Transverse colon (tissue), 4 donors: ENCODE results near the gene CD96. TPM values are rescaled to one million over a fixed set of nuclear protein-coding genes. Genes with fewer than 3 reads are reported as not detected.

Experiments used
- DNase-seq: peaks from one replicate; pipeline ENCODE4 v3.0.0-alpha.2; 2019
- H3K27ac ChIP-seq, 4 donors: fragments of 200-600 bp; sonication (generic); 2 replicates each; pipeline ENCODE4 v1.5.1; 2016 to 2018; ENCODE audit warnings: inconsistent platforms in 4 of 4
- H3K27me3 ChIP-seq: fragments of 200-600 bp; sonication (generic); 2 replicates; pipeline ENCODE4 v1.5.1; 2017; ENCODE audit warnings: inconsistent platforms
- H3K36me3 ChIP-seq, 4 donors: fragments of 200-600 bp; sonication (generic); 2 replicates each; pipeline ENCODE4 v1.5.1; 2017 to 2019; ENCODE audit warnings: inconsistent platforms in 4 of 4
- H3K4me1 ChIP-seq, 4 donors: fragments of 200-600 bp; sonication (generic); 2 replicates each; pipeline ENCODE4 v1.5.1; 2017 to 2020; ENCODE audit warnings: inconsistent platforms in 4 of 4
- H3K4me3 ChIP-seq, 4 donors: fragments of 200-600 bp; sonication (generic); 1 replicate in 1 of 4; 2 replicates in 3 of 4; pipeline versions ENCODE4 v1.5.1 to v1.6.1; 2017 to 2019; ENCODE audit warnings: inconsistent platforms in 4 of 4
- H3K9me3 ChIP-seq, 2 donors: fragments of 200-600 bp; sonication (generic); 2 replicates each; pipeline ENCODE4 v1.5.1; 2017 to 2019; ENCODE audit warnings: inconsistent platforms in 2 of 2
- CTCF ChIP-seq, 5 experiments: fragments of 200-600 bp in 3 of 5; fragments of 450-650 bp in 2 of 5; sonication (generic) in 3 of 5; IDR thresholded peaks; 1 replicate in 2 of 5; 2 replicates in 3 of 5; pipeline ENCODE4 v1.5.1; 2016 to 2017; ENCODE audit warnings: antibody characterized with exemption in 5 of 5, inconsistent platforms in 3 of 5, mild to moderate bottlenecking in 2 of 5, moderate library complexity in 1 of 5
- EP300 ChIP-seq: sonication (generic); formaldehyde crosslinking; IDR thresholded peaks from one replicate; pipeline ENCODE4 v1.6.1; 2017; ENCODE audit warnings: antibody characterized with exemption, low read depth
- POLR2A ChIP-seq: fragments of 450-650 bp; IDR thresholded peaks from one replicate; pipeline ENCODE4 v1.6.1; 2016; ENCODE audit warnings: antibody characterized with exemption, mild to moderate bottlenecking, moderate library complexity
- POLR2AphosphoS5 ChIP-seq, 3 donors: sonication (generic); formaldehyde crosslinking; IDR thresholded peaks; one replicate each; pipeline ENCODE4 v1.6.1; 2016; ENCODE audit warnings: antibody characterized with exemption in 3 of 3
- WGBS, 2 donors: methylation state at CpG; one replicate each; pipeline ENCODE4 v1.1.5; 2018; ENCODE audit warnings: low coverage in 1 of 2; 5-methylcytosine and 5-hydroxymethylcytosine counted together
- in situ Hi-C, 4 donors: fragments of 200-750 bp; cut with MboI; loops; one replicate each; pipeline versions ENCODE4 v1.15.0 to v1.15.1; 2017; ENCODE audit warnings: low sequenced_read_pairs in 3 of 4, low pct_ligation_motif_present in 1 of 4, low pct_unique_long_range_greater_than_20kb in 1 of 4
- intact Hi-C: fragments of 100-400 bp; cut with DNase I; formaldehyde crosslinking; loops from one replicate; pipeline ENCODE4 v1.15.1; 2023; ENCODE audit warnings: low total_unique reads
- total RNA-seq, 4 donors: library from RNA; depleted of rRNA; stranded (reverse); fragments of >200 nt; gene quantifications; one replicate each; pipeline ENCODE4 v1.1.0, GENCODE V29; 2016

CD96 gene
- total RNA-seq, 4 donors from 2014 or later, result 5.5 to 24.3 (median 13.0) TPM

DNA sequence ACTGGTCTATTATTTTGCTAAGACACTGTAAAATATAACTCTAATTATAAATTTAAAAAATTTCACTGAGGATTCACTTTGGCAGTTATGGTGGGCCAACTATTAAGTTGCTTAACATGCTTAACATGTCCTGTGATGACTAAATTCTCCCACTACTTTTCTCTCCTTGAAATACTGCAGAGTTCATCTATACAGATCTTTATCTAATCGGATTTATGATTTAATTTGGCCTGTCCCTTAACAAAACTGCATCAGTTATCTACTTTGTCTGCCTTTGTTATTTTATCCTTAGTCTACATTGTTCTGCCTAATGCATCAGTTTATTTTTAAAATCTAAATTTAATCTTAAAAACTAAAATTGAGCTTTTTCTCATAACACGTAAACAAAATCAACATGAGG is 26.4 kb downstream of the CD96 start:
- TF ChIP-seq POLR2AphosphoS5 (IDR thresholded peaks at IDR 0.05), result no peak
- no peak for TF ChIP-seq CTCF (IDR thresholded peaks at IDR 0.05)
- TF ChIP-seq EP300, result no peak
- no peak for TF ChIP-seq POLR2A
- no peak for DNase-seq
- Histone ChIP-seq H3K36me3 (no peaks in the 10 kb centered on the region), H3K4me1 (no peaks in the 10 kb centered on the region), H3K27ac (no peak overlapping the region), H3K9me3 (no peaks in the 10 kb centered on the region), H3K27me3 (no peaks in the 10 kb centered on the region), H3K4me3 (no peak overlapping the region)
- in situ Hi-C loops, result no loop called here
- 81 to 84% methylated on average over 2 of the region's 2 CpGs for WGBS, 2 donors
- intact Hi-C loops, result no loop called here

- Histone ChIP-seq H3K27ac (no peak overlapping the region), H3K4me3 (no peak overlapping the region), H3K9me3 (no peaks in the 10 kb centered on the region), H3K27me3 (no peaks in the 10 kb centered on the region), H3K4me1 (no peaks in the 10 kb centered on the region), H3K36me3 (no peaks in the 10 kb centered on the region)
- DNase-seq, result no peak
- TF ChIP-seq EP300 (no peak), POLR2A (no peak), CTCF (IDR thresholded peaks at IDR 0.05) (no peak), POLR2AphosphoS5 (IDR thresholded peaks at IDR 0.05) (no peak)
- in situ Hi-C loops (no loop called here), intact Hi-C loops (no loop called here)
Observed at GRCh38 chr3:111568911-111569310, 26.9 kb downstream of the CD96 start.

- H3K27ac ChIP-seq, result no peak overlapping the region
- in situ Hi-C loops (no loop called here), intact Hi-C loops (no loop called here)
- no peak overlapping the region for H3K4me3 ChIP-seq
- no peaks in the 10 kb centered on the region for H3K27me3 ChIP-seq
- no peaks in the 10 kb centered on the region for H3K4me1 ChIP-seq
- no peaks in the 10 kb centered on the region for H3K36me3 ChIP-seq
- TF ChIP-seq POLR2AphosphoS5 (IDR thresholded peaks at IDR 0.05) (no peak), POLR2A (no peak), EP300 (no peak), CTCF (IDR thresholded peaks at IDR 0.05) (no peak)
- H3K9me3 ChIP-seq, result no peaks in the 10 kb centered on the region
- no peak for DNase-seq
- 87 to 100% methylated on average over 1 to 12 of the region's 12 CpGs for WGBS, 2 donors
Observed at GRCh38 chr3:111570404-111571030, 28.5 kb downstream of the CD96 start.

DNA sequence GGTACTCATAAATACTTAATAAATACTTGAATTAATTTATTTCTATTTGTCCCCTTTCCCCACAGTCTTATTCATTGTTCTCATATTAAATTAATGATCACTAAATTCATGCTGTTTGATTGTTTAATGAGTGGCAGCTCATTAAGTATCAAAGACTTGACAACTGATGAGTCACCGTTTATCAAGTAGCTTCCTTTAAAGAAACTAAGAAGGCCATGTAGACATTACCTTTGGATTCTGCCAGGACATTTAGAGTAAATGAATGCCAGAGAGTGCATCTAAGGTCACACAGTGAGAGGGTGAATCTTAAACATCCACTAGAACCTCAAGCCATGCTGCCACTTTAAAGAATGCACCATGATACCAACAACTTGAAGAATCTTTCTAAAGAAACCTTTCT is 29.3 kb downstream of the CD96 start:
- in situ Hi-C loops, result no loop called here
- Histone ChIP-seq H3K27ac (no peak overlapping the region), H3K9me3 (no peaks in the 10 kb centered on the region), H3K27me3 (no peaks in the 10 kb centered on the region), H3K36me3 (no peaks in the 10 kb centered on the region), H3K4me1 (no peaks in the 10 kb centered on the region), H3K4me3 (no peak overlapping the region)
- no peak for TF ChIP-seq POLR2A
- no peak for TF ChIP-seq POLR2AphosphoS5 (IDR thresholded peaks at IDR 0.05)
- TF ChIP-seq CTCF (IDR thresholded peaks at IDR 0.05), result no peak
- TF ChIP-seq EP300, result no peak
- 83 to 88% methylated on average over 1 of the region's 1 CpG for WGBS, 2 donors
- intact Hi-C loops, result no loop called here
- no peak for DNase-seq
